ENCODE data around the gene LCN12. TPM values are rescaled to one million over a fixed set of nuclear protein-coding genes. Genes with fewer than 3 reads are reported as not detected.

Gene LCN12
- total RNA-seq, 1 donor from 2014 or later = not detected

- H3K27ac ChIP-seq = no peak overlapping the region
- DNase-seq (ENCODE audit: low spot score in 2 of 2) = no peak
- H3K36me3 ChIP-seq = peaks cover 28 to 60% of the 10 kb centered on the region in 2 donors
- H3K27me3 ChIP-seq = no peaks in the 10 kb centered on the region
- TF ChIP-seq CTCF (IDR thresholded peaks at IDR 0.05) = no peak
- H3K4me1 ChIP-seq = no peaks in the 10 kb centered on the region
- H3K4me3 ChIP-seq = no peak overlapping the region
- no peaks in the 10 kb centered on the region for H3K9me3 ChIP-seq
- intact Hi-C loops (cut with DNase I) = no loop called here
Observed at GRCh38 chr9:136910901-136911245, 41.2 kb upstream of the LCN12 start.

GRCh38 chr9:136913701-136914438, 38.2 kb upstream of the LCN12 start:
- Histone ChIP-seq H3K4me3 (no peak overlapping the region), H3K27ac (no peak overlapping the region), H3K9me3 (no peaks in the 10 kb centered on the region), H3K27me3 (no peaks in the 10 kb centered on the region), H3K36me3 (peaks cover 26 to 67% of the 10 kb centered on the region in 2 donors), H3K4me1 (no peaks in the 10 kb centered on the region)
- no peak for DNase-seq (ENCODE audit: low spot score in 2 of 2)
- intact Hi-C loops (cut with DNase I) = no loop called here
- TF ChIP-seq CTCF (IDR thresholded peaks at IDR 0.05) = no peak

GRCh38 chr9:136915632-136916329, 36.3 kb upstream of the LCN12 start:
- Histone ChIP-seq H3K4me1 (no peaks in the 10 kb centered on the region), H3K36me3 (peaks cover 24 to 61% of the 10 kb centered on the region in 2 donors), H3K27ac (no peak overlapping the region), H3K4me3 (no peak overlapping the region), H3K9me3 (no peaks in the 10 kb centered on the region), H3K27me3 (no peaks in the 10 kb centered on the region)
- intact Hi-C loops (cut with DNase I) = no loop called here
- DNase-seq (ENCODE audit: low spot score in 2 of 2) = no peak
- no peak for TF ChIP-seq CTCF (IDR thresholded peaks at IDR 0.05)

- intact Hi-C loops (cut with DNase I) = no loop called here
Observed at GRCh38 chr9:136916330-136917184, 35.5 kb upstream of the LCN12 start.

More at GRCh38 chr9:136916330-136917184, 35.5 kb upstream of the LCN12 start:
- H3K4me3 ChIP-seq = no peak overlapping the region
- DNase-seq (ENCODE audit: low spot score in 2 of 2) = no peak
- H3K27me3 ChIP-seq = no peaks in the 10 kb centered on the region
- no peaks in the 10 kb centered on the region for H3K9me3 ChIP-seq
- no peak for TF ChIP-seq CTCF (IDR thresholded peaks at IDR 0.05)
- peaks cover 26 to 62% of the 10 kb centered on the region in 2 donors for H3K36me3 ChIP-seq
- no peak overlapping the region for H3K27ac ChIP-seq
- no peaks in the 10 kb centered on the region for H3K4me1 ChIP-seq

All from ascending aorta (tissue), 2 donors.